Skeletal muscle cell (primary cell): ENCODE measurements around the gene PPP1R9A.

Source experiments
- DNase-seq: peaks from one replicate; pipeline ENCODE4 v3.0.0-alpha.2; 2010; ENCODE audit warnings: low read depth
- H3K4me3 ChIP-seq: 2 replicates; pipeline ENCODE4 v1.5.1; 2011; ENCODE audit warnings: low read depth, mild to moderate bottlenecking, control low read depth, low read length, moderate library complexity

The PPP1R9A gene

GRCh38 chr7:95286096-95286495 lies 378.7 kb downstream of the PPP1R9A start:
- no peak for DNase-seq
- H3K4me3 ChIP-seq = no peak overlapping the region

- no peak for DNase-seq
- no peak overlapping the region for H3K4me3 ChIP-seq
Observed at GRCh38 chr7:95290166-95290830, 382.9 kb downstream of the PPP1R9A start.

- no peak overlapping the region for H3K4me3 ChIP-seq
- DNase-seq = no peak
Observed at GRCh38 chr7:95295397-95295796, 388.0 kb downstream of the PPP1R9A start.

- H3K4me3 ChIP-seq = no peak overlapping the region
Observed at GRCh38 chr7:95296456-95296855, 389.1 kb downstream of the PPP1R9A start.

GRCh38 chr7:95297041-95297440 lies 389.6 kb downstream of the PPP1R9A start:
- no peak for DNase-seq
- no peak overlapping the region for H3K4me3 ChIP-seq

More at GRCh38 chr7:95296456-95296855, 389.1 kb downstream of the PPP1R9A start:
- DNase-seq = no peak

GRCh38 chr7:95298091-95298490 lies 390.7 kb downstream of the PPP1R9A start:
- H3K4me3 ChIP-seq = no peak overlapping the region
- no peak for DNase-seq

- peak; percentile 6 for DNase-seq
- no peak overlapping the region for H3K4me3 ChIP-seq
Observed at GRCh38 chr7:95303013-95303905, 395.9 kb downstream of the PPP1R9A start.

GRCh38 chr7:95304990-95305389 lies 397.6 kb downstream of the PPP1R9A start:
- DNase-seq = no peak
- no peak overlapping the region for H3K4me3 ChIP-seq

GRCh38 chr7:95309951-95310350 lies 402.6 kb downstream of the PPP1R9A start:
- no peak for DNase-seq
- no peak overlapping the region for H3K4me3 ChIP-seq

GRCh38 chr7:95311389-95311788 lies 404.0 kb downstream of the PPP1R9A start:
- no peak overlapping the region for H3K4me3 ChIP-seq
- DNase-seq = no peak

- DNase-seq = no peak
- H3K4me3 ChIP-seq = no peak overlapping the region
Observed at GRCh38 chr7:95312561-95312960, 405.2 kb downstream of the PPP1R9A start.

- H3K4me3 ChIP-seq = no peak overlapping the region
- DNase-seq = no peak
Observed at GRCh38 chr7:95316588-95316987, 409.2 kb downstream of the PPP1R9A start.

GRCh38 chr7:95317546-95317945 lies 410.2 kb downstream of the PPP1R9A start:
- DNase-seq = no peak
- no peak overlapping the region for H3K4me3 ChIP-seq

GRCh38 chr7:95317966-95318365 lies 410.6 kb downstream of the PPP1R9A start:
- DNase-seq = no peak
- no peak overlapping the region for H3K4me3 ChIP-seq

GRCh38 chr7:95318501-95319100 lies 411.2 kb downstream of the PPP1R9A start:
- H3K4me3 ChIP-seq = no peak overlapping the region
- no peak for DNase-seq

- no peak for DNase-seq
- H3K4me3 ChIP-seq = no peak overlapping the region
Observed at GRCh38 chr7:95319570-95319969, 412.2 kb downstream of the PPP1R9A start.

GRCh38 chr7:95320651-95321050 lies 413.3 kb downstream of the PPP1R9A start:
- H3K4me3 ChIP-seq = no peak overlapping the region
- no peak for DNase-seq

- no peak for DNase-seq
- H3K4me3 ChIP-seq = no peak overlapping the region
Observed at GRCh38 chr7:95321720-95322119, 414.3 kb downstream of the PPP1R9A start.

- H3K4me3 ChIP-seq = no peak overlapping the region
- DNase-seq = no peak
Observed at GRCh38 chr7:95322396-95322795, 415.0 kb downstream of the PPP1R9A start.

- DNase-seq = no peak
- H3K4me3 ChIP-seq = no peak overlapping the region
Observed at GRCh38 chr7:95322854-95323253, 415.5 kb downstream of the PPP1R9A start.
